Ammon's horn (tissue), 1 donor: ENCODE data around the gene ZEB2.

ENCODE experiments used
- DNase-seq: peaks from one replicate; pipeline ENCODE4 v3.0.0-alpha.2; 2016; ENCODE audit warnings: low spot score

Gene ZEB2

GRCh38 chr2:144495227-144496091 is 24.5 kb downstream of the ZEB2 start:
- DNase-seq = no peak

- no peak for DNase-seq
Observed at GRCh38 chr2:144493027-144493809, 26.7 kb downstream of the ZEB2 start.

GRCh38 chr2:144490857-144491256 is 29.1 kb downstream of the ZEB2 start:
- no peak for DNase-seq

DNA sequence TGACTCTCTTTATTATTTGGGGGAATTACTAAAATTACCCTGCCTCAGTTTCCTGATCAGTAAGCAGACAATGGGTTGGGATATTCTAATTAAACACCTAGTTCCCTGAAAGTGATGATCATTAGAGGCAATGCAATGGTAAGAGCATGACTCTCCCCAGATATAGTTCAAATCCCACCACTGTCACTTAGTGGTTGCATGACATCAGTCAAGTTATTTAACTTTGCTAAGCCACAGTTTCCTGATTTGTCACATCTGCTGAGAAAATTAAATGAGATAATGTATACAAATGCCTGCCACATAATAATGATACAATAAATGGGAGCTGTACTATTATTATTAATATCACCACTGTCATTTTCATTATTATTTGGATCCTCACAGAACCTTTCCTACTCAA is 29.9 kb downstream of the ZEB2 start:
- DNase-seq = no peak

- DNase-seq = no peak
Observed at GRCh38 chr2:144489315-144489916, 30.5 kb downstream of the ZEB2 start.

DNA sequence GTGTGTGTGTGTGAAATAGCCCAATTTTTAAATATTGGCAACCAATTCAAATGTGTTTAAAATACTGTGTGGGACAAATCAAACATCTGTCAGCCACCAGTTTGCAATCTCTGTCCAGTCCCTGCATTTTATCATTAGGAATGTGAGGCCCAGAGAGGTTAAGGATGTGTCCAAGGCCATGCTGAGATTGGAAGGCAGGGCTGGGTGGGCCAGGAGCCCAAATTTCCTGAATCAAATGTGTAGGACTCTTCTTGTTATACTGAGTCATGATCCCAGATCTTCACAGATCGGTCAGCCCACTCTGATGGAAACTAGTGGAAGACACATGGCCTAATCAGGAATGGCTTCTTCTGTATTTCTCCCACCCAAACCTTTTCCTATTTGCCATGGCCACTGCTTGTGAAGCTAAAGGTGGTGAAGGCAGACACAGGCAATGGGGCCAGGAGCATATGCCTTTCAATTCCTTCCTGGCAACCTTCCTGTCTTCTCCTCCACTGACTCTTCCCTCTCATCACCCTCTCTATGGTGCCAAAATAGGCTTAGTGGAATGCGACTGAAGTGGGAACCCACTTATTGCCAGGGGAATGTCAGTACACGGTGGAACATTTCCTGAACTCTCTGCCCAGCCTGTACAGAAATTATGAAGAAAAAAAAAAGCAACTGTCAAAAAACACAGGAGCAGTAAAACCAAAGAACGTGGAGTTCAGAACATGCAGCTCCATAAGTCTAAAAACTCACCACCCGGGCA is 35.5 kb downstream of the ZEB2 start:
- DNase-seq = no peak

DNA sequence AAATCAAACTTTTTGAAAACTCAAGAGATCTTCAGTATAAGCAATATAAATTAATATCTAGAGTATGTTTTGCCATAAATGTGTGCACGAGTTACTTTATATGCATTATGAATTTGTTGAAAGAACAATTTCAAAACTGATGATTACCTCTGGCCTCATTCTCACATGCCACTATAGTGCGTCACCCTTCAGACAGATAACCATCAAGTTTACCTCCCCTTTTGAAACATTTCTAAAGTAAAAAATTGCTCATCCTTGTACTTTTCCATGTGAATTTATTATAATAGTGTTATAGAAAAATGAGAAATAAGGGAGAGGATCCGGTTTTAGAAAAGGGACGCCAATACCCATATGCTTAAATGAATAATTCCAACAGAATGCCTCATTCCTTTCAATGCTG is 38.3 kb downstream of the ZEB2 start:
- no peak for DNase-seq

GRCh38 chr2:144481109-144481508 is 38.8 kb downstream of the ZEB2 start:
- no peak for DNase-seq

GRCh38 chr2:144480285-144480684 is 39.6 kb downstream of the ZEB2 start:
- DNase-seq = no peak

- no peak for DNase-seq
Observed at GRCh38 chr2:144479659-144480058, 40.3 kb downstream of the ZEB2 start.

GRCh38 chr2:144479138-144479537 is 40.8 kb downstream of the ZEB2 start:
- DNase-seq = no peak

DNA sequence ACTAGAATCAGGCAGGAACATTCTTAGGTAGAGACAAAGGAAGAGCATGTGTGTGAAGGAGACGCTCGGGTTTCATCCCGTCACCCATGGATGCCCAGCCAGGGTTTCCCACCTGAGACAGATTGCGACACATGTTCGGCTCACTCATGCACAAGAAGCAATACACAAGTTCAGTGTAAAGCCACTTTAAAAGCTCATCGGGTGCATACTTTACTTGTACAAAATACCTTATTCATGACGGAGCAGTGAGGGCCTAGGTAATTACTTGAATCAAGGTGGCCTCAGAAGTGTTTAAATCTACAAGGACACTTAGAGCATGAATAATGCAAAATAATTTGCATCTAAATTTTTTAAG is 42.0 kb downstream of the ZEB2 start:
- DNase-seq = no peak

DNA sequence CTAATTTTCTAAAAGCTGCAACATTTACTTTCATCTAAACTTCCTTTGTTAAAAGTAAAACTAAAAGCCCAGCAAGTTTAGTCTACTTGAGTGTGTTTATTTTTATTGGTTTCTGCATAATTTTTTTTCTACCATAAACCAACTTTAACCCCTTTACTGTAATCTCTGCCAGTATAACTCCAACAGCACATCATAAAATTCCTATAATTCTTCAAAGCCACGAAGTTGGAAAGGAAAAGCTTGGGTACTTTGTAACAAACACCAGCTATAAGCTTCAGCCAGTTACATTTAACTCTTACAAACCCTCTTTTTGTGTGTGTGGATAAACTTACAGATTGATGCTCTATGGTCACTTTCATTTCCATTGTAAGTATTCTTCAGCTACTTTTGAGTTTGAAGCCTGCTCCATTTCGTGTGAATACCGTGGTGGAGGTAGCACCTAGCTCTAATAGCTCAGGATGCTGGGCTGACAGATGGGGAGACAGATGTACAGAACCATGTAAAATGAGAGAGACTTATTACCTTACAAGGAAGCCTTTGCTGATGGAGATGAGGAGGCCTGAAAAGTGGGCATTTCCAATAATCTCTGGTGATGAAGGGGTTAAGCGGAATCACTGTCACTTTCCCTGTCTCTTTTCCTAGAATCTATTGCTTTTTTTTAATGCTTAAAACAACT is 42.5 kb downstream of the ZEB2 start:
- DNase-seq = no peak

DNA sequence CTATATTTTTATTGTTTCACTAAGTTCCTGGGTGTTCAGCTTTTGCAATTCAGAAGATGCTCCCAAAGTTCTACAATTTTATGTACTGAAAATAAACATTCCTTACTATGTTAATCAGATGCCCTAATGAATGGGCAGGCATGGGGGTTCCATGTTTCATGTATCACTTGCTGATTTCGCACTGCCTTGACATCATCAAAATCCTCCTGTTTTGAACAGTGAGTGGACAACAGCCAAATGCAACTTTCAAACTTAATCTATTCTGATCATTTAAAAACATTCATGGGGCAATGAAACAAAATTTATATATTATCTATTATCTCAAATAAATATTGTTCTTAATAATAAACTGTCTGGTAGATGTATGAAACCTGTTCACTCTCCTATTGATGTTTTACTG is 43.2 kb downstream of the ZEB2 start:
- no peak for DNase-seq

DNA sequence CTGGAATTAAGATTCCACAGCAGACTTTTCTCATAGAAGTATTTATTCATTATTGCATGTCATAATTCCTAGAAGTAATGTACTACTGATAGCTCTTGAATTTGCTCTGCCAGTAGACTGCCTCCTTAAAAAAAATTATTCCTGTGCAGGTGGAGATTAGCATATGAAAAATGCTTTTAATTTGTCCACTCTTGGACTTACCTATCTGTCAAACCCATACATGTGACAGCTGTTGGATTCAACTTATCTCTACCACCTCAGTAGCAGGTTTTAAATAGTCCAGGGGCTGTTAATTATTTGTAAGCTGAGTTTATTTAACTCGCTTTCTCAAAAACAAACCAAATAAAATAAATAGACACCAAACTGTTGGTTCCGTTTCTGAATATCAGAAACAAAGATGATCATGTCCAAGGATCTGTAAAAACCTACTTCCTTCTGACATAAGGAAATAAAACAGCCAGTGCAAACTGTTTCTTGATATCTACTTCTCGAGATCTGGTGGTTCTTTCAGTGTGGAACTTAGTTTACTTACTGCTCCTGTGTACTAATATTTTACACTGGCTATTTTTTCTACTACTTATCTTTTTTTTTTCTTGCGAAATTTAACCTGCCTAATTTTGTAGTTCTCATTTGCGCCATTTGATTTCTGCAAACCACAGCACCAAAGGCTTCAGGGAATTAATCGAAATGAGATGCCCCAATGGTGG is 44.2 kb downstream of the ZEB2 start:
- no peak for DNase-seq

DNA sequence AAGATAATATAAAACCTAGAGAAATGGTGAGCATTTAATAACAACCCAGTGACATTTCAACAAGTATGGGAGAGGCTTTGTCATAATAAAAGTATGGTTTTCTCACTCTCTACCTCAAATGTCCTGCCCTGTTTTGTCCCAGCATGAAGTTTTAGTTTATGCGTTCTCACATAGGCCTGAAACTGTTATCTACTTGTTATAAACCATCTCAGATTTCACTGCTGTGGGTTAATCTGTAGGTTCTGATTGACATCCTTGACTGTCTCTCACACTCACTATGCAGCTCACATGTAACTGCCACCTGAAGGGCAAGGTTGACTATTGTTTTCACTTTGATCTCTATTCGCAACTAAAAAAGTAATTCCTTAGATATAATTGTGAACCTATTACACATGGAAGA is 44.9 kb downstream of the ZEB2 start:
- no peak for DNase-seq

GRCh38 chr2:144474017-144474416 is 45.9 kb downstream of the ZEB2 start:
- DNase-seq = no peak

DNA sequence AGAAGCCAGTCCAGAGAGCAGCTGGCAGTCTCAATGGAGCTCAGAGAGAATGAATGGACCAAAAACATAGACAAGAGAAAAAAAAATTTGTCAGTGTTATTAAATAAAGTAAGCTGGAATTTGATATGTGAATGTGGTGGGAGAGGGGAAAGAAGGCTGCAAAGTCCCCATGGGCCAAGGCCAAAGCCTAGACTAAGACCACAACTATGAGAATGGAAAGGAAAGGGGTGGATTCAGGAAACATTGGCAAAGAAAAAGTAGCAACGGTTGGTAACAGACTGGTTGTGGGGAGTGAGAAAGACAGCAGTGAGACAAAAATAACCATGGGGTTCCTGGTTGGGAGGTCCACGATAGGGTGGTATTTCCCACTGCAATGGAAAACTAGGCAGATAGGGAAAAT is 47.0 kb downstream of the ZEB2 start:
- no peak for DNase-seq

- no peak for DNase-seq
Observed at GRCh38 chr2:144472046-144472412, 47.9 kb downstream of the ZEB2 start.

GRCh38 chr2:144471305-144472045 is 48.4 kb downstream of the ZEB2 start:
- DNase-seq = no peak
